NCI-H2227 (cell line): Measurements from ENCODE around the gene LIN7A.

ENCODE experiments used
- DNase-seq: peaks from one replicate; lab custom pipeline; 2025; ENCODE audit not compliant: unreplicated experiment; lab: John Stamatoyannopoulos, UW

The LIN7A gene, protein sequence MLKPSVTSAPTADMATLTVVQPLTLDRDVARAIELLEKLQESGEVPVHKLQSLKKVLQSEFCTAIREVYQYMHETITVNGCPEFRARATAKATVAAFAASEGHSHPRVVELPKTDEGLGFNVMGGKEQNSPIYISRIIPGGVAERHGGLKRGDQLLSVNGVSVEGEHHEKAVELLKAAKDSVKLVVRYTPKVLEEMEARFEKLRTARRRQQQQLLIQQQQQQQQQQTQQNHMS

DNA sequence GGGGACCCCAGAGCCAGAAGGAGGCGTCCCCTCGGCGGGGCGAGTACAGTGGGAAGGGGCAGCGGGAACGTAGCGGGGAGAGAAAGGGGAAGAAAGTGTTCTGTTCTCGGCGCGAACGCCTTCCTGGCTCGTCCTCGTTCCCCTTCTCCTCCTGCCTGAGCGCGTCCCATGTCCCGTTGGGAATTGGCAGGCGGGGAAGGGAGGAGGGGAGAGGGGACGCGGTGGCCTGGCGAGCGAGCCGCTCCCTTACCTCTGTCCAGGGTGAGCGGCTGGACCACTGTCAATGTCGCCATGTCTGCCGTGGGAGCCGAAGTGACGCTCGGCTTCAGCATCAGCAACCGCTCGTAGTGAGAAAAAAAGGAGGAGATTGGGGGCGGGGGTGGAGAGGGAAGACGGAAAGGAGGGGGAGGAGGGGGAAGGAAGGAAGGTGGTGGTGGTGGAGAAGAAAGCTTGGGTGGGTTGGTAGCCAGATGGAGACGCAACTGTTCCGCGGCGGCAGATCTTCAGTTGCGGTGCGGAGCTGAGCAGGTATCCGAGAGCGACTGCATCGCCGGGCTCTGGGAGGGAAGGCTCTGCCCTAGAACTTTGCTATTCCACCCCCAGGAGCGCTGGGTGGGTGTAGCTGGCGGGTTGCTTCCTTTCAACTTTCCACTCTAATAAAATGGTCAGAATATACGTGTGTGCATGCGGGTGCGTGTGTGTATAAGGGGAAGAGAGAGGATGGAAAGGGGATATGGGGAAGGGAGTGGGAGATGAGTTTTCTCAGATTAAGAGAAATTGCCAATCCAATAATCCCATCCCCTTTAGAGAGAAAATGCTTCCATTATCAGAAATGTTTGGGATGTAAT lies at the start of gene LIN7A:
LIN7A (minus strand) TSS at position 544 of the 848 bp plus-strand sequence; CDS start at position 332, 212 bp downstream.
- DNase-seq = peak; percentile 74

DNA sequence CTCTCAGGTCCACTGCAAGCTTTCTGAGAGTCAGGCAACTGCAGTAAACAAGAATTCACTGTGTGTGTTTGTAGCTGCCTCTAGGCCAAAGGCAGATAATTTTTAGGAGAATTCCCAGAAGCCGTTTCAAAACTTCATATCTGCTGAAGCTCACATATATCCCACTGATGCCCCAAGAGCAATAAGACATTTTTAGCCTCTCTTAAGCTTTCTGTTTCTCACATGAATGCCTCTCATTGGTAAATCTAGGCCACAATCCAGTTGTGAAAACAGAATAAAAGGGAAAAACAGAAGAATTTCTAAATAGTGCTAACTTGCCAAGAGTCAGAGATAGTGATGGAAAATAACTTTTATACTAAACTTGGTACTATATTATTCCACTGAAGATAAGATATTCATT lies 48.5 kb upstream of the LIN7A start:
- DNase-seq = no peak

DNA sequence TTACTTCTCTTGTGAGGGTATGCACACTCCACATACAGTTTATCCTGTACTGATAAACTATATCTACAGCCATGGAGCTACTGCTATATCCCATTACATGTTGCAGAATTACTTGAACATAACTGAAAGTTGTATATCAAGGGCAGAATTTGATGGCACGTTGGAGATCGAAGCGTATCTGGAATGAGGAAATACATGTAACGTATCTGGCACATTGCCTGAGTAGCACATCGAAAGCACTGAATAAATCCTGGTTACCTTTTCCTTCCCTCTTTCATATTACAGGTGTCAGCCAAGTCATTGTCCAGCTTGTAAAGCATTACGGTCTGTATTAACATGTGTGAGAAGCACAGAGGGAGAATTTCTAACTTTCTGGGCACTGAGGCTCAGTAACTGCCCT lies 42.1 kb upstream of the LIN7A start:
- no peak for DNase-seq

DNA sequence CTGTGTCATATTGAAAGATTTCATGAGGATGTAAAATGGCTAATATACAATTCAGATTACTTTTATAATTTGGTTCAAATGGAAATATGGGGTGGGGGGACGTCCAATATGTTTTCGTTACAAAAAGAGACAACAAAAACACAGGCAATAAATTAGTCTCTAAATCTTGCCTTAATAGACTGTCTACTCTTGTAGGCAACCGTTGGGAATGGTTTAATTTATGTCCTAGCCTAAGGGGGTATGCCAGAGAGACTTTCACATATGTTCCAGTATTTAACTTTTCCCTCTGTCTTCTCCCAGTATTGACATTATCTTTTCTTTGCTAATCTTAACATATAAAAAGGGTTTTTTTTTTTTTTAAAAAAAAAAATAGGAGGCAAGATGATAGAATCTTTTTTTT lies 41.5 kb upstream of the LIN7A start:
- DNase-seq = no peak

DNA sequence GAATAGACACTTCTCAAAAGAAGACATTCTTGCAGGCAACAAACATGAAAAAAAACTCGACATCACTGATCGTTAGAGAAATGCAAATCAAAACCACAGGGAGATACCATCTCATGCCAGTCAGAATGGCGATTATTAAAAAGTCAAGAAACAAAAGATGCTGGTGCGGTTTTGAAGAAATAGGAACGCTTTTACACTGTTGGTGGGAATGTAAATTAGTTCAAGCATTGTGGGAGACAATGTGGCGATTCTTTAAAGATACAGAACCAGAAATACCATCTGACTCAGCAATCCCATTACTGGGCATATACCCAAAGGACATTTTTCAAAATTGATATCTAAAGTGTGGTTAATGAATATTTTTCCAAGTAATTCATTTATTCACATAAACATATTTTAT lies 39.6 kb upstream of the LIN7A start:
- no peak for DNase-seq

DNA sequence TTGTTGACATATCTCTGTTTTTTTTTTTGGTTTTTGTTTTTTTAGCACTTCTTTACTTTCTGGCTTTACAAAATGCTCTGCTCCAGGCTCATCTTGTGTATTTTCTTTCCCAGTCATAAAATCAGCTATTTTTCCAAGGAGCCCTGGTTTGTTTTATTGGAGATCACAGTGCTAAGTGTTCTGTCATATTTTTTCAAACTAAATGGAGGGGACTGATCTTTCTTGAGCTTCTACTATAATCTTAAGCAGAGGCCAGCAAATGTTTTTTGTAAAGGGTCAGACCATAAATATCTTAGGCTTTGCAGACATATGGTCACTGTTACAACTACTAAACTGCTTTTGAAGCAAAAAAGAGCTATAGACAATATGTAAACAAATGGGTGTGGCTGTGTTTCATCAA lies 30.6 kb upstream of the LIN7A start:
- no peak for DNase-seq

DNA sequence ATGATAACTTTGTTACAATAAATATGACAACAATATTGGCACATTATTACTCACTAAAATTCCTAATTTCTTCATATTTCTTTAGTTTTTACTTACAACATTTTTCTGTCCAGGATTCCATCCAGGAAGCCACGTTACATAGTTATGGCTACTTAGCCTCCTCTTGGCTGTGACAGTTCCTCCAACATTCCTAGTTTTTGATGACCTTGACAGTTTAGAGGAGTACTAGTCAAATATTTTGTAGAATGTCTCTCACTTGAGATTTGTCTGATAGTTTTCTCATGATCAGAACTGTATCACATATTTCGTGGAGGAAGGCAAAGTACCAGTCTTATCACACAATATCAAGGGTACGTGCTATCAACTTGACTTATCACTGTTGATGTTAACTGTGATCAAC lies 29.8 kb upstream of the LIN7A start:
- DNase-seq = no peak

DNA sequence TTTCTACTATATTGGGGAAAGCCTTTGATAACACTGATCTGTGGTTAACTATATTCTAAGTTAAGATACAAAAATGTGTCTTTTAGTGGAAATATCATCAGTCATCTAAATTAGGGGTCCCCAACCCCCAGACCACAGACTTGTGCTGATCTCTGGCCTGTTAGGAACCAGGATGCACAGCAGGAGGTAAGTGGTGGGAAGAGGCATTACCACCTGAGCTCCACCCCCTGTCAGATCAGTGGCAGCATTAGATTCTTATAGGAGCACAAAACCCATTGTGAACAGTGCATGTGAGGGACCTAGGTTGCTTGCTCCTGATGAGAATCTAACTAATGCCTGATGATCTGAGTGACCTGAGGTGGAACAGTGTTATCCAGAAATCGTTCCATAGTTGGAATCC lies 28.3 kb upstream of the LIN7A start:
- no peak for DNase-seq

DNA sequence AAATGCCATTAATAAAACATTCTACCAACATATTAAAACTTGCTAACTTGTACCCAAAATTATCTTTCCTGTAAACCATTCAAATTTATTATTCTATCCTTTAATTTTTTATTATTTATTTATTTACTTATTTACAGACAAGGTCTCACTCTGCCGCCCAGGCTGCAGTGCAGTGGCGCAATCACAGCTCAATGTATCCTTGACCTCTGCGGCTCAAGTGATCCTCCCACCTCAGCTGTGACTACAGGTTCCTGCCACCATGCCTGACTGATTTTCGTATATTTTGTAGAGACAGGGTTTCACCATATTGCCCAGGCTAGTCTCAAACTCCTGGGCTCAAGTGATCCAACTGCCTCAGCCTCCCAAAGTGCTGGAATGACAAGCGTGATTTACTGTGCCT lies 20.4 kb upstream of the LIN7A start:
- DNase-seq = no peak

DNA sequence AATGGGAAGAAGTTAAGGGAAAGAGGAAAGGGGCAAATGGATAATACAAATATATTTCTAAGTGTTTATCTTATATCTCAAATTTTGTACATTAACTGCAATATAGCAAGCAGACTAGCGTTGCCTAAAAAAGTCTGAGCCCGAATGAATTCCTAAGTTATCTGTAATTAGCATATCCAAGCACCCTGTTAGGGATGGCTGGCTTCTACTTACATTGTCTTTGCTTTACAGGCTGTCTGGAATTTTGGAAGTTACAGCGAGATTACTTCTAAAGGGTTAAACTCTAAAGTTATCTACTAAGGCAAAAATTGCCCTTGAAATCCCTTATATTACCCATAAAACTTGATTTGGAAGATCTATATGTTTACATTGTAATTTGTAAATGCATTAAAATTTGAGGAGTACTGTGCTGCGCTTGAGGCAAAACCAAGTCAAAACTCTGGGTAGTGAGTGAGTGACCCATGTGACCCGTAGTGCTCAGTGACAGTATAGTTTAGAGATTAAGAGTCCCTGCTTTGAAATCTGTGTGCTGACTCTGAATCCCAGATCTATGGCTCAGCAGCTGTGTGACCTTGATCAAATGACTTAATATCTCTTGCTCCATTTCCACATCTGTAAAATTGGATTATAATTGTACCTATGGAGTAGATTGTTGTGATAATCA lies 17.3 kb upstream of the LIN7A start:
- no peak for DNase-seq

DNA sequence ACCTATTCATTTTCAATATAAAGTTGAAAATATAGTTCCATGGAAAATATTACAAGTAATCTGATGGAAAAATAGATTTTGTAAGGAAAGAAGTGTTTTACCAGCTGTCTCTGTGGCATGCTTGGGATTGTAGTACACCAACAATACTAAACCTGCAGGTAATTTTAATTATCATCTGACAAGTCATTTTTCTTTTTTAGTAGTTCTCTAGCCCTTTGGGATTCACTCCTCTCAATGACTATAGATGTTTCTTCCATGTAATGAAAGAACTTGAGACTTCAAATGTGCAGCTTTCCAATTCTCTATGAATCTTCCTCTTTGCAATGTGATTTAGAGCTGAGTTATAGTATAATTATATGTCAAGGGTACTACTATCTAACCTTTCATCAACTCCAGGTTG lies 14.7 kb upstream of the LIN7A start:
- DNase-seq = no peak

DNA sequence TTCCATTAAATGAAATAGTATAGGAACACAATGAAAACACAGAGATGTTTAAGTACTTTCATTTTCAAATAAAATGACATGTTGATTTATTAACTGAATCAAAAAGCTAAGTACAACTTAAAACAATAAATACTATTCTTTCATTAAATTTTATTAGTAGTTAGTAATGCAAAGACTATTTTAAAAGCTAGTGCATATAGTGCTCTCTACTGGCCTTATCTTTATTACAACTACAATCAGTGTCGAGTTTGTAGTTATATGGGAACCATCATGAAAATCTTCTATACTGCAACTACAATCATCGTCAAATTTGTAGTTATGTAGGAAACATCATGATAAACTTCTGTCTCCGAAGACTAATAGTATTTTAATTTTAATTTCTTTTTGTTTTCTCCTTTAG lies 8.9 kb upstream of the LIN7A start:
- no peak for DNase-seq

DNA sequence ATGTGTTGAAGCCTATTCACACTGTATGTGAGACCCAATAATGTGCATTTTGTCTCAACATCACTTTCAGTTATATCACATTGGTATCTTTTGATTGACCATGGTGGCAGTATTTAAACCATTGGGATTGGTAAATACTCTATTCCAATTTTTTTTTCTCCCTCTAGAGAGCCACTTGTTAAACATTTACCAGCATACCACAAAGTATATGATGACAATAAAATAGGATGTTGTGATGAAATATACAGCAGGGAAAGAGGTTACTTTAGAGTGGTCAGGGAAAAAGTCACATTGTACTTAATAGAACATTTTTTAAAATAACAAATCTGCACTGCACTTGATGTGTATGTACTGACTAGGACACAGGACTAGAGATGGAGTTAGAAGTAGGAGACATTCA lies 5.6 kb upstream of the LIN7A start:
- no peak for DNase-seq

DNA sequence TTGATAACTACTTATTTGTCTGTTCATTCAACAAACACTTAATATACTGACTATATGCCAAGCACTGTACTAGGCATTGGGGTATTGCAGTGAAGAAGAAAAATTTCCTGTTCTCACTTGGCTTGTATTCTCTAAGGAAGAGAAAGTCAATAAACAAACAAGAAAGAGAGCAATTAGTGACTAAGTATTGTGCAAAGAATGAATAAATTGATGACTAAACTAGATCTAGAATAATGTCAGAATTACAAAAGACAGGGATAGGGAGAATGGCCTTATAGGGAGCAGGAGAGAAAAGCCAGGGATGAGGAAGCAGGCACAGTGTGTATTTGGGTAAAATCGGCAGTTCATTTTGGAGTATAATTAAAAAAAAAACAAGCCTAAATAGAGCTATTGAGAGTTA lies 4.2 kb upstream of the LIN7A start:
- no peak for DNase-seq

DNA sequence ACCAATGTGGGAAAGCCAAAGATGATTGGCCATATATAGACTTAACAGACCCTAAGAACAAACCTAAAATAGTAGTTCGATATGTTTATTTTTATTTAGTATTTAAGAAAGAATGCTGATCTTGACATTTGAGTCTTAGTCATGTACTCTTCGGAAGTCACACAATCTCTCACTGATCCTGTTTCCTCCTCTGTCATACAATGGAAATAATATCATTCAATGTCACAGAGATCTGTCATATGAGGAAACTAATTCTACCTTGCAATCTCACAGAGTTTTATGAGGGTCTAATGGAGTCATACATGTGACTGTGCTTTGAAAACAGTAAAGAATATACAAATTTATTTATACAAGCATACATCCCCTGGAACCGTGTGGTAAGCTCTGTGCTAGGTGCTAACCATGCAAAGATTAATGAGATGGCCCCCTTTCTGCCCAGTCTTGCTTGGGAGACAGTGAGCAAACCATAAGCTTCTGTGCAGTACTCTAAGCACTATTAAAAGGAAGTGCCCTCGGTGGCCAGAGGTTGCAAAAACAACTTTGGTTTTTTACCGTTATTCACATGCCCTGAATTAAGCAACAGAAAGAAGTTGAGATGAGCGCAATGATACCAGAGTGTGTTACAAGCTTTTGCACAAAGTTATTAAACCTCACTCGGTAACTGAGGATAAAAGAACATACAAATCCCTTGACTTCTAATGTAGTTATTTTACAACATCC lies 1.7 kb upstream of the LIN7A start:
- DNase-seq = no peak

DNA sequence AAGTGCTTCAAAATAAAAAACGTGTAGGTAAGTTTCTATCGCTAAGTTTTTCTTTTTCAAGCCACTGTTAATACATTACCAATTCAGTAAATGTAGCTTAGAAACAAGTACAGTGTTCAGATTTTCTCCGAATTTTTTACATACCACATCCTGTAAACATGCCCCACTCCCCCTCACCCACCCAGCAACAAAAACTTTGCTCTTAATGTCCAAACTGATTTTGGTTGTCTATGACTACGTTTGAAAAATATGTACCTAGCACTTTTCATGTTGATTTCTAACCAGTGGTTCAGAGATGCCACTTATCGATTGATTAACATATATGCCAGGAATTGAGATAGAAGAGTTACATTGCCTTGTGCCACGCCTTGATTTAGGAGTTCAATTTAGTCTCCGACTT lies 663 bp upstream of the LIN7A start:
- DNase-seq = no peak

DNA sequence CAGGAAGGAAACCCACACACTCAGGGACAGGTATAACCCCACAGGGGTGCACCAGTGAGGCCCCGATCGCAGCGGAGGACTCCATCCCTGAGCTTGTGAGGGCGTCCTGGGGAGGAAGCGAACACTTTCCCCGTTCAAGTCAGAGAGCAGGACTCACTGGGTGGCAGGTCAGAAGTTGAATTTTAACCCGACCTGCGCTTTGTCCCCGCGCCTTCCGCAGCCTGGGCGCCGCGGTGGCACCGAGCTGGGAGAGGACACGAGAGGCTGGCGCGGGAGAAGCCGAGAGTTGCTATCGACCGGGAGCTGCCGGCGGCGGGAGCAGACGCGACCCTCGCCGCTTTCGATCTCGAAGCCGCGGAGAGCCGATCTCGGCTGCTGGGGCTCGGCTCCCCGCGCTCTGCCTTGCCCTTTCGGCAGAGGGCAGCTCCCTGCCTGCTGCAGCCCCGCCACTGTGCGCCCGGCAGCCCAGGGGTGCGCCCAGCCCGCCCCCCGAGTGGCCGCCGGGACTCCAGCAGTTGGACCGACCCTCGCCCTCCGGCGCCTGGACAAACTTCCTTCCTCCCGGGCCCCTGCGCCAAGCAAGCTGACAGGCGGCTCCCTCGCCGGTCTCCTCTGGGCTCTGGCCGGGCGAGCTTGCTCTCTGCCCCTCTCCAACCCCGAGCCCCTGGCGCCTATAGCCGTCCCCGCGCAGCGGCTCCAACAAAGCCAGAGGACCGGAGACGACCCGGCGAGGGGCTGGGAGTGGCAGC lies 918 bp downstream of the LIN7A start:
- peak; percentile 69 for DNase-seq

DNA sequence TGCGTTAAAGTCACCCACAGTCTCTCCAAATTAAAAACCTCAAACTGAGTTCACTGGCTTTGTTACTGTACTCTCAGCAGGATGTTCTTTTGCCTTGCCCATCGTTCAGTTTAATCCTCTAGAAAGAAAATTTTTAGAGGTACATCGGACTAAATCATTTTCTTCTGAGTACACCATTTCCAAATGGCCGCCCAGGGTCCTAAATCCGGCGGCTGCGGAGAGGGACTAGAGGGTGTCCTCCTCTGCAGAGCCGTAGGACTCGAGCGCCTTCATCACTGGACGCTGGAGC lies 1.4 kb downstream of the LIN7A start:
- peak; percentile 69 for DNase-seq

DNA sequence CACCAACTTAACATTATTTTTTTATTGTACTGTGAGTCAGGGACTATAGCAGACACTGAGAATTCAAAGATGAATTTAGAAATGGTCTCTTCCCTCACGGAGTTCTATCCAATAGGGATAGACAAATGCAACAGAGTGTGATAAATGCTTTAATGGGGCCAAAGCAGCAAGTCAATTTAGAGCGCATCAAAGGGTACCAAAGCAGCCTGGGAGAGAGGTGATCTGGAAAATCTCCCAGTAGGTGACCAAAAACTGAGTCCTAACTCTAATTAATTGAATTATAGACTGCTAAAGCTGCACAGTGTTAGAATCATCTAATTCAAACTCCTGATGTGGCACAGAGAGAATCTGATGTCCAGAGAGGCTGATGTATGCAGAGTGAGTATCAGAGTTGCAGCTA lies 2.6 kb downstream of the LIN7A start:
- DNase-seq = peak; percentile 58

DNA sequence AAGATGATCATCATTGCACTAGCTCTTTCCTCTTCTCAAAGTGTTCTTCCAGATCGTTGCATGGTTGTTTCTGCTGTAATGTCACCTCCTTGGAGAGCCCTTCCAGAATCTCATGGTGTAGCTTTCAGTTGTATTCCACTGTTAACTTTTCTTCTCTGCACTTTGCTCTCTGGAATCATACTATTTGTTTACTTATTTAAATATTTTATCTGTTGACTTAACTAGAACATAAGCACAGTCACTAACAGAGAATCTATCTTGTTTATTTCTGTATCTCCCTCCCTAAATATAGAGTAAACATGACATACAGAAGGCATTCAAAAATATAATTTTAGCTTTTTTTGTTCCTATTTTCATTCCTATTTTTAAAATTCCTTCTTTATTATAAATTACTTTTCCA lies 11.8 kb downstream of the LIN7A start:
- DNase-seq = no peak

DNA sequence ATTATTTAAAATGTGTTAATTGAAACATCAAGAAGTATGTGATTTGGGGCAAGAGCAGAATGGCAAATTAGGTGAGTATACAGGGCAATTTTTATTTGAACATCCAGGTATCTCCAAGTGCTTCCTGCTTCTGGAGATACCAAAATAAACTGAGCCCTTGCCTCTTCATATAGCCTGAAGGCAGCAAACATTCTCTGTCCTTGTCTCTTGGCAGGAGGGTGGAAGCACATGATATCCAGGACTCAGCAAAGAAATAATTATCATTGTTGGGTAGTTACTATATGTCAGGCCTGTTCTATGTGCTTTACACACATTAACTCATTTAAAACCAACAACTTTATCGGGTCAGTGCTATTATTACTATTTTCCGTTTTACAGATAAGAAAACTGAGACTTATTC lies 12.5 kb downstream of the LIN7A start:
- no peak for DNase-seq
